BJ (cell line): Measurements from ENCODE around the gene CCDC171. TPM values are rescaled to one million over a fixed set of nuclear protein-coding genes. Genes with fewer than 3 reads are reported as not detected.

ENCODE experiments used
- CTCF ChIA-PET: fragments of 350-600 bp; formaldehyde crosslinking; extraction: SDS; loops from one replicate; lab custom pipeline; 2021; ENCODE audit warnings: antibody characterized with exemption, inconsistent platforms; lab: Yijun Ruan, JAX
- POLR2A ChIA-PET: fragments of 300-600 bp; sonication (Branson Sonifier 250); formaldehyde crosslinking; extraction: SDS; loops from one replicate; lab custom pipeline; 2021; ENCODE audit warnings: antibody characterized with exemption; lab: Charles Lee
- DNase-seq: peaks from one replicate; pipeline ENCODE4 v3.0.0-alpha.2; 2011; ENCODE audit warnings: low read depth
- H3K27me3 ChIP-seq: 2 replicates; pipeline ENCODE4 v1.6.0; 2011; ENCODE audit warnings: low read length; ENCODE audit not compliant: control insufficient read depth, insufficient read depth
- H3K36me3 ChIP-seq: 2 replicates; pipeline ENCODE4 v1.5.1; 2011; ENCODE audit warnings: low read length; ENCODE audit not compliant: control insufficient read depth, insufficient read depth
- H3K4me3 ChIP-seq: 2 replicates; pipeline ENCODE4 v1.5.1; 2011; ENCODE audit warnings: low read depth, mild to moderate bottlenecking, control low read depth, low read length
- polyA plus RNA-seq: library from polyadenylated mRNA; depleted of rRNA; stranded (reverse); fragments of >200 nt; gene quantifications from 2 replicates; pipeline ENCODE4 v1.2.3, GENCODE V29; 2011
- TF ChIP-seq, protein P1 (sequence below): IDR thresholded peaks from 2 replicates; pipeline ENCODE4 v1.5.1; 2011; ENCODE audit warnings: low read depth, mild to moderate bottlenecking, control low read depth, inconsistent platforms, low read length, moderate library complexity; ENCODE audit not compliant: insufficient read depth

CCDC171 gene
- polyA plus RNA-seq, 1 experiment: 0.39 TPM

DNA sequence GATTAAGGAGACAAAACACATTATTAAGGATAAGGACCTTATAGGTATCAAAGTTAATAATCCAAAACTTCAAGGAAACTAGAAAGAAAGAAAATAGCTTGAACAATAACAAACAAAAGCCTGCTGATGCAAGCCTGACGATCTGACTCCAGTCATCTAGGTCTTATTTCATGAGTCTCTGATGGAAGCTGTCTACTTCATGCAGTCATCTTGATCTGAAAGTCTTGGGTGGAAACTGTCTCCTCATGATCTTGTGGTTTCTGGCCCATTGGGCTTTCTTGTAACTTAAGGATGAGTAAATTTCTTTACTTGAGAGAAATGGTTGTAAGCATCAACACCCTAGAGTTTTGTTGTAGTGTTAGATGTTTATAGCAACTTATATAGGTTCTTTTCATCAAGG lies 21.5 kb upstream of the CCDC171 start:
- Histone ChIP-seq H3K27me3 (no peaks in the 10 kb centered on the region), H3K4me3 (no peak overlapping the region), H3K36me3 (no peaks in the 10 kb centered on the region)
- DNase-seq: no peak
- ChIA-PET POLR2A (no interaction called here), CTCF (no interaction called here)
- TF ChIP-seq, protein P1, sequence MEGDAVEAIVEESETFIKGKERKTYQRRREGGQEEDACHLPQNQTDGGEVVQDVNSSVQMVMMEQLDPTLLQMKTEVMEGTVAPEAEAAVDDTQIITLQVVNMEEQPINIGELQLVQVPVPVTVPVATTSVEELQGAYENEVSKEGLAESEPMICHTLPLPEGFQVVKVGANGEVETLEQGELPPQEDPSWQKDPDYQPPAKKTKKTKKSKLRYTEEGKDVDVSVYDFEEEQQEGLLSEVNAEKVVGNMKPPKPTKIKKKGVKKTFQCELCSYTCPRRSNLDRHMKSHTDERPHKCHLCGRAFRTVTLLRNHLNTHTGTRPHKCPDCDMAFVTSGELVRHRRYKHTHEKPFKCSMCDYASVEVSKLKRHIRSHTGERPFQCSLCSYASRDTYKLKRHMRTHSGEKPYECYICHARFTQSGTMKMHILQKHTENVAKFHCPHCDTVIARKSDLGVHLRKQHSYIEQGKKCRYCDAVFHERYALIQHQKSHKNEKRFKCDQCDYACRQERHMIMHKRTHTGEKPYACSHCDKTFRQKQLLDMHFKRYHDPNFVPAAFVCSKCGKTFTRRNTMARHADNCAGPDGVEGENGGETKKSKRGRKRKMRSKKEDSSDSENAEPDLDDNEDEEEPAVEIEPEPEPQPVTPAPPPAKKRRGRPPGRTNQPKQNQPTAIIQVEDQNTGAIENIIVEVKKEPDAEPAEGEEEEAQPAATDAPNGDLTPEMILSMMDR: no peak

DNA sequence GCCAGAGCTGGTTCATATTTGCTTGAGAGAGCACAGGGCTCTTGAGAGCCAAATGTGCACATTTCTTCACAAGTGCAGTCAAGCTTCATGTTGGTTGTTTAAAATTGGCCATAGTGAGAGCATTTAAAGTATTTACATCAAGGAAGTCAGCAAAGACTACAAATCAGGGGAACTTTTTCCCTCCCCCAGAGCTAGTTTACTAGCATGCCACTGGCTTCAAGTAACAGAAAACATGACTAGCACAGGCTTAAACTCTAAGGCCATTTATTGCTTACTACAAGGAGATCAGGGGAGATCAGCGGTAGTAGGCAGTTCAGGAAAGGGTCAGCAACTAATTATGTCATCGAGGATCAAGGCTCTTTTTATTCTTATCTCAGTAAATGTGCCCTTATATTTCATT lies 11.0 kb upstream of the CCDC171 start:
- POLR2A ChIA-PET: no interaction called here
- TF ChIP-seq, protein P1: no peak
- CTCF ChIA-PET: interaction anchor here (1.8 kb wide), 1 partner anchor 9 kb away, joined by 5 read pairs; no protein-coding TSS in a partner anchor
- no peaks in the 10 kb centered on the region for H3K27me3 ChIP-seq
- no peaks in the 10 kb centered on the region for H3K36me3 ChIP-seq
- DNase-seq: no peak
- H3K4me3 ChIP-seq: no peak overlapping the region

DNA sequence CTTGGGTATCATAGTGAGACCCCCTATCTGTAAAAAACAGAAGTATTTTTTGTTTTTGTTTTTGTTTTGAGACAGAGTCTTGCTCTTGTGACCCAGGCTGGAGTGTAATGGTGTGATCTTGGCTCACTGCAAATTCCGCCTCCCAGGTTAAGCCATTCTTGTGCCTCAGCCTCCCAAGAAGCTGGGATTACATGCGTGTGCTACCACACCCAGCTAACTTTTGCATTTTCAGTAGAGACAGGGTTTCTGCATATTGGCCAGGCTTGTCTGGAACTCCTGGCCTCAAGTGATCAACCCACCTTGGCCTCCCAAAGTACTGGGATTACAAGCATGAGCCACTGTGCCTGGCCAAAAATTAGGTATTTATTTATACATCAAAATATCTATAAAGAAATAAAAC lies 10.2 kb upstream of the CCDC171 start:
- Histone ChIP-seq H3K36me3 (no peaks in the 10 kb centered on the region), H3K27me3 (no peaks in the 10 kb centered on the region), H3K4me3 (no peak overlapping the region)
- no peak for DNase-seq
- CTCF ChIA-PET: no interaction called here
- TF ChIP-seq, protein P1: no peak
- POLR2A ChIA-PET: no interaction called here

DNA sequence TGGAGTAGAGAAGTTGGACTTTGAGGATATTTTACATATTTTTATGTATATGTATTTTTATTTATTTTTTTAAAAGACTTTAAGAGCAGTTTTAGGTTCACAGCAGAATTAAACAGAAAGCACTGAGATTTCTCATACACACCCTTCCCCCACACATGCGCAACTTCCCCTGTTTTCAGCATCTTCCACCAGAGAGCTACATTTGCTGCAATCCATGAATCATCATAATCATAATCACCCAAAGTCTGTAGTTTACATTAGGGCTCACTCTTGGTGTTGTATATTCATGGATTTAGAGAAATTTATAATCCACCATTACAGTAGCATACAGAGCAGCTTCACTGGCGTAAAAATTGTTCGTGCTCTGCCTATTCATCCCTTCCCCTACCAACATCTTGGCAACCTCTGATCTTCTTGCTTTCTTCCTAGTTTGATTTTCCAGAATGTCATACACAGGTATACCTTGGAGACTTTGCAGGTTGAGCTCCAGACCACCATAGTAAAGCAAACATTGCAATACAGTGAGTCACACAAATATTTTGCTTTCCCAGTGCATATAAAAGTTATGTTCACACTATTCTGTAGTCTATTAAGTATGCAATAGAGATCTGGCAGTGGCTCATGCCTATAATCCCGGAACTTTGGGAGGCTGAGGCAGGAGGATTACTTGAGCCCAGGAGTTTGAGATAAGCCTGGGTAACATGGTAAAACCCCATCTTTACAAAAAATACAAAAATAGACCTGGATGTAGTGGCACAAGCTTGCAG lies 9.6 kb upstream of the CCDC171 start:
- Histone ChIP-seq H3K36me3 (no peaks in the 10 kb centered on the region), H3K27me3 (no peaks in the 10 kb centered on the region), H3K4me3 (no peak overlapping the region)
- ChIA-PET POLR2A (no interaction called here), CTCF (interaction anchor here (0.6 kb wide), 1 partner anchor 29 kb away, joined by 3 read pairs; no protein-coding TSS in a partner anchor)
- DNase-seq: no peak
- TF ChIP-seq, protein P1: no peak

DNA sequence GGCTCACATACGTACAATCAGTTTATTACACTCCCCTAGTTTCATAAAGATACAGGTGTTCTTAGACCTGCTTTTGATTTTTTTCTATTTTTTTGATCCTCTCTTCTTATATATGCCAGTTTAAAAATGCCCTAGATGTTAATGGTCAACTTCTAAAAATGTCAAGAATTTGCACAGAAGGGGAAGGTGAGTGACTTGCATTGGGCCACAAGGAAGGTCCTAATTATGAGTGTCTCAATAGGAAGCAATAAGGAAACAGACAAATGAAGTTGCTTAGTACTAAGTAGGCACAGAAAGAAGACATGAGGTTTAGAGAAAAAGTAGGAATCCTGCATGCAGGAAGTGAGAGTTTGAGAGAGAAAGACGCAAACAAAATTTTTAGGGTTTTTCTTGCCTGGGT lies 3.2 kb upstream of the CCDC171 start:
- DNase-seq: no peak
- TF ChIP-seq, protein P1: no peak
- no peaks in the 10 kb centered on the region; the same call in 1 of the 2 replicates for H3K27me3 ChIP-seq
- H3K4me3 ChIP-seq: no peak overlapping the region
- POLR2A ChIA-PET: no interaction called here
- CTCF ChIA-PET: interaction anchor here (1.5 kb wide), 1 partner anchor 15 kb away, joined by 3 read pairs; no protein-coding TSS in a partner anchor
- no peaks in the 10 kb centered on the region for H3K36me3 ChIP-seq
